Neuronal stem cell (in vitro differentiated cells): ENCODE data around the gene CCDC102A.

ENCODE experiments used
- DNase-seq: peaks from one replicate; pipeline ENCODE4 v3.0.0-alpha.2; 2013; ENCODE audit warnings: low spot score
- H2AFZ ChIP-seq: one replicate; pipeline ENCODE4 v1.6.1; 2013; ENCODE audit warnings: mild to moderate bottlenecking, low read length, inconsistent platforms
- H2AK5ac ChIP-seq: 2 replicates; pipeline ENCODE4 v1.6.1; 2013; ENCODE audit warnings: low read depth, mild to moderate bottlenecking, inconsistent platforms, low read length, moderate library complexity, mixed read lengths
- H2BK120ac ChIP-seq: 2 replicates; pipeline ENCODE4 v1.6.1; 2013; ENCODE audit warnings: low read depth, mild to moderate bottlenecking, inconsistent platforms, low read length, moderate library complexity, mixed read lengths
- H2BK12ac ChIP-seq: one replicate; pipeline ENCODE4 v1.6.1; 2013; ENCODE audit warnings: low read length, inconsistent platforms
- H2BK15ac ChIP-seq: 2 replicates; pipeline ENCODE4 v1.6.1; 2013; ENCODE audit warnings: mild to moderate bottlenecking, low read length, inconsistent platforms, mixed read lengths
- H2BK5ac ChIP-seq: one replicate; pipeline ENCODE4 v1.6.1; 2013; ENCODE audit warnings: inconsistent platforms, mild to moderate bottlenecking, low read length, moderate library complexity
- H3K14ac ChIP-seq: one replicate; pipeline ENCODE4 v1.6.1; 2013; ENCODE audit warnings: low read length, inconsistent platforms
- H3K18ac ChIP-seq: 2 replicates; pipeline ENCODE4 v1.6.1; 2013; ENCODE audit warnings: low read length, inconsistent platforms
- H3K23ac ChIP-seq: 2 replicates; pipeline ENCODE4 v1.6.1; 2013; ENCODE audit warnings: low read depth, mild to moderate bottlenecking, mixed read lengths, low read length, inconsistent platforms; ENCODE audit not compliant: poor library complexity
- H3K27ac ChIP-seq: replicated peaks from 3 replicates; pipeline ENCODE4 v1.5.1; 2013; ENCODE audit warnings: low read length, inconsistent platforms
- H3K27me3 ChIP-seq, 3 experiments: 2 replicates each; pipeline ENCODE4 v1.6.1; 2013; ENCODE audit warnings: low read length in 3 of 3, mild to moderate bottlenecking in 2 of 3, inconsistent platforms in 1 of 3, low read depth in 1 of 3, mixed read lengths in 1 of 3, moderate library complexity in 1 of 3; ENCODE audit not compliant: control insufficient read depth in 3 of 3, insufficient read depth in 3 of 3
- H3K36me3 ChIP-seq, 2 donors: replicated peaks in 1 of 2; 2 replicates each; pipeline ENCODE4 v1.6.1; 2013; ENCODE audit warnings: low read length in 2 of 2; ENCODE audit not compliant: control insufficient read depth in 2 of 2, insufficient read depth in 2 of 2
- H3K4ac ChIP-seq: 2 replicates; pipeline ENCODE4 v1.6.1; 2013; ENCODE audit warnings: inconsistent platforms, mild to moderate bottlenecking, low read length, moderate library complexity
- H3K4me1 ChIP-seq, 2 donors: 1 replicate in 1 of 2; 2 replicates in 1 of 2; pipeline ENCODE4 v1.6.1; 2013; ENCODE audit warnings: low read length in 2 of 2, low read depth in 1 of 2; ENCODE audit not compliant: control insufficient read depth in 2 of 2, insufficient read depth in 1 of 2
- H3K4me2 ChIP-seq: one replicate; pipeline ENCODE4 v1.6.1; 2013; ENCODE audit warnings: mild to moderate bottlenecking, low read length, inconsistent platforms; ENCODE audit not compliant: insufficient read depth, poor library complexity, severe bottlenecking
- H3K4me3 ChIP-seq, 2 donors: 2 replicates each; pipeline ENCODE4 v1.5.1; 2013; ENCODE audit warnings: low read length in 2 of 2, mild to moderate bottlenecking in 2 of 2, inconsistent platforms in 1 of 2, moderate library complexity in 1 of 2
- H3K79me1 ChIP-seq: one replicate; pipeline ENCODE4 v1.6.1; 2013; ENCODE audit warnings: low read depth, mild to moderate bottlenecking, inconsistent platforms, low read length, moderate library complexity
- H3K9ac ChIP-seq: one replicate; pipeline ENCODE4 v1.6.1; 2013; ENCODE audit warnings: mild to moderate bottlenecking, low read depth, low read length, inconsistent platforms; ENCODE audit not compliant: poor library complexity
- H3K9me3 ChIP-seq, 2 donors: replicated peaks in 1 of 2; 2 replicates each; pipeline versions ENCODE3 to v1.6.1; 2013; ENCODE audit warnings: low read length in 2 of 2, mild to moderate bottlenecking in 2 of 2, inconsistent platforms in 1 of 2, low read depth in 1 of 2, mixed read lengths in 1 of 2, moderate library complexity in 1 of 2; ENCODE audit not compliant: control insufficient read depth in 2 of 2, insufficient read depth in 1 of 2
- H4K8ac ChIP-seq: one replicate; pipeline ENCODE4 v1.6.1; 2013; ENCODE audit warnings: low read depth, mild to moderate bottlenecking, inconsistent platforms, low read length, moderate library complexity
- H4K91ac ChIP-seq: one replicate; pipeline ENCODE4 v1.6.1; 2013; ENCODE audit warnings: low read length, low read depth, mild to moderate bottlenecking, inconsistent platforms; ENCODE audit not compliant: poor library complexity
- WGBS, 2 donors: extraction: QIAGEN DNeasy Blood & Tissue Kit; methylation state at CpG; one replicate each; pipeline ENCODE4 v1.1.7; 2013; ENCODE audit warnings: missing lambda C conversion rate in 2 of 2, mixed read lengths in 1 of 2; ENCODE audit not compliant: insufficient read length in 2 of 2, insufficient replicate concordance in 1 of 2; ENCODE audit errors: extremely low coverage in 2 of 2; 5-methylcytosine and 5-hydroxymethylcytosine counted together

The CCDC102A gene

DNA sequence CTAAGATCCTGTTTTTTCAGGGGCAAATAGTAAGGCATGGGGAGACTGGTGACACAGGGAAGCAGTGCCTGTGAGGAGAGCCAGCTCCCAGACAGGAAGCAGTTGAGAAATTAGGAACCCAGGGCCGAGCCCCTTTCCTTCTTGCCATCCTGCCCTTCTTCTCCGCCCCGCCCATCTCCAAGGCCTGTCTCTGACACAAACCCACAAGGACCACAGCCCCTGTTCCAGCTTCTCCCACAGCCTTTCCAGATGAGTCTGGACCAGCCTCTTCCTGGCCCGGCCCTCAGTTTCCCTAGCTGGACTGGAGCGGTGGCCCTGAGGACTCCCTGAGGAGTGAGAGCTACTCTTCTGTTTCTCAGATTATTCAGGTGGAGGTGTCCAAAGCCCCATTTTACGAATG lies 9.9 kb downstream of the CCDC102A start:
- no peak overlapping the region for H4K8ac ChIP-seq
- peak overlapping the region; percentile 38 for H2BK120ac ChIP-seq

GRCh38 chr16:57525761-57526160 lies 10.6 kb downstream of the CCDC102A start:
- Histone ChIP-seq H4K91ac (peak overlapping the region; percentile 81), H3K18ac (no peak overlapping the region), H3K4me3 (no peak overlapping the region), H3K23ac (peak overlapping the region; percentile 27), H3K27ac (no peak overlapping the region), H3K14ac (no peak overlapping the region), H3K4me1 (peaks cover 8% of the 10 kb centered on the region in 2 donors), H2BK120ac (no peak overlapping the region), H3K9ac (no peak overlapping the region), H4K8ac (no peak overlapping the region), H2BK15ac (no peak overlapping the region), H2AFZ (no peak overlapping the region), H2BK5ac (no peak overlapping the region), H3K36me3 (peaks cover 0 to 4% of the 10 kb centered on the region in 2 donors), H2BK12ac (no peak overlapping the region), H3K9me3 (no peaks in the 10 kb centered on the region), H3K4ac (no peak overlapping the region), H3K4me2 (no peak overlapping the region), H3K27me3 (peaks cover 0 to 20% (median 0%) of the 10 kb centered on the region in 3 experiments), H3K79me1 (peaks cover 2% of the 10 kb centered on the region), H2AK5ac (peak overlapping the region; percentile 68)
- WGBS, 2 donors = no CpG with 5 or more reads among the region's 18 CpGs
- no peak for DNase-seq

More for the DNA sequence above, 9.9 kb downstream of the CCDC102A start:
- Histone ChIP-seq H3K9ac (peak overlapping the region; percentile 13), H3K18ac (no peak overlapping the region), H3K23ac (no peak overlapping the region), H2AK5ac (peak overlapping the region; percentile 40), H2BK12ac (no peak overlapping the region), H3K4me1 (peaks cover 8% of the 10 kb centered on the region in 2 donors), H2BK15ac (no peak overlapping the region), H2BK5ac (peak overlapping the region; percentile 47), H2AFZ (no peak overlapping the region), H3K27me3 (peaks cover 0 to 20% (median 0%) of the 10 kb centered on the region in 3 experiments), H3K4me2 (no peak overlapping the region), H3K4me3 (no peak overlapping the region), H3K27ac (no peak overlapping the region), H3K9me3 (no peaks in the 10 kb centered on the region), H3K14ac (no peak overlapping the region), H4K91ac (no peak overlapping the region), H3K36me3 (peaks cover 0 to 4% of the 10 kb centered on the region in 2 donors), H3K4ac (no peak overlapping the region), H3K79me1 (peaks cover 3% of the 10 kb centered on the region)
- WGBS, 2 donors = no CpG with 5 or more reads among the region's 6 CpGs
- DNase-seq = no peak

DNA sequence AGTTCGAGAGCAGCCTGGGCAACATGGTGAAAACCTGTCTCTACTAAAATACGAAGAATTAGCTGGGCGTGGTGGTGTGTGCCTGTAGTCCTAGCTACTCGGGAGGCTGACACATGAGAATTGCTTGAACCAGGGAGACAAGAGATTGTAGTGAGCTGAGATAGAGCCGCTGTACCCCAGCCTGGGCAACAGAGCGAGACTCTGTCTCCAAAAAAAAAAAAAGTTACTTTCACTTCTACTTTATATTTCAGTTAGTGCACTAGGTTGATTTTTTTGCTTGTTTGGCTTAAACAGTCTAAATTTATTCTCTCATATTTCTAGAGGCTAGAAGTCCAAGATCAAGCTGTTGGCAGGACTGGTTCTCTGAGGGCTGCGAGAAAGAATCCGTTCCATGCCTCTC lies 13.4 kb downstream of the CCDC102A start:
- H3K4me3 ChIP-seq = no peak overlapping the region
- no peaks in the 10 kb centered on the region for H3K9me3 ChIP-seq

DNA sequence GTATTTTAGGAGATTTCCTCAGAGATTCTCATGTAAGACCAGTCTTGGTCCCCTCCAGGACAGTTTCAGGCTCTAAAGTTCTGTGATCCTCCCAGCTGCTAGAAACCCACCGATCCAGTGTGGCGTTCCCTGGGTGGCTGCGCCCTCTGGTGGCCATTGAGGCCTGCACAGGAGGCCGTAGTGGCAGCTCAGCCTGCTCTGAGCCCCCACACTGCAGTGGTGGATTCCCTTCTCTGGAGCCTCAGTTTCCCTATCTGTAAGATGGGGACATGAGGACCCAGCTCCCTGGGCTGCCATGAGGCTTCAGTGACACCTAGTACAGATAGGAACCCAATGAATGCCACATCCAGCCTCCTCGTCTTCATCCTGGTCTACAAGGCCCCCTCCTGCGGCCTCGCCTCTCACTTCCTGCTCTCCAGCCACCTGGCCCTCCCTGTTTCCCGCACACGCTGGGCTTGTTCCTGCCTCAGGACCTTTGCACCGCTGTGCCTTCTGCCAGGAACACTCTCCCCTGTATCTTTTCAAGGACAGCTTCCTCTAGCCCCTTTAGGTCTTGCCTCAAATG lies 16.5 kb downstream of the CCDC102A start:
- H3K9me3 ChIP-seq = no peaks in the 10 kb centered on the region
- no peaks in the 10 kb centered on the region for H3K4me1 ChIP-seq
- peak overlapping the region; percentile 82 for H2AK5ac ChIP-seq
- H3K4me2 ChIP-seq = no peak overlapping the region
- H4K8ac ChIP-seq = no peak overlapping the region
- H4K91ac ChIP-seq = no peak overlapping the region
- H2BK120ac ChIP-seq = no peak overlapping the region
- DNase-seq = no peak
- no peak overlapping the region for H2BK12ac ChIP-seq
- no peak overlapping the region for H3K14ac ChIP-seq
- no peak overlapping the region for H2BK5ac ChIP-seq
- no peaks in the 10 kb centered on the region for H3K27me3 ChIP-seq
- H3K18ac ChIP-seq = no peak overlapping the region
- peaks cover 4% of the 10 kb centered on the region for H3K79me1 ChIP-seq
- no peak overlapping the region for H3K9ac ChIP-seq
- no peak overlapping the region for H2AFZ ChIP-seq
- H3K36me3 ChIP-seq = peaks cover 3 to 12% of the 10 kb centered on the region in 2 donors
- H3K4ac ChIP-seq = no peak overlapping the region
- no CpG with 5 or more reads among the region's 10 CpGs for WGBS, 2 donors
- H3K23ac ChIP-seq = no peak overlapping the region
- no peak overlapping the region for H2BK15ac ChIP-seq
- H3K4me3 ChIP-seq = no peak overlapping the region
- H3K27ac ChIP-seq = no peak overlapping the region

More for the DNA sequence above, 13.4 kb downstream of the CCDC102A start:
- H2BK120ac ChIP-seq = no peak overlapping the region
- H2AFZ ChIP-seq = no peak overlapping the region
- DNase-seq = no peak
- H3K18ac ChIP-seq = no peak overlapping the region
- H3K4me1 ChIP-seq = no peaks in the 10 kb centered on the region
- WGBS, 2 donors = no CpG with 5 or more reads among the region's 8 CpGs
- H3K4me2 ChIP-seq = no peak overlapping the region
- no peak overlapping the region for H4K91ac ChIP-seq
- H3K36me3 ChIP-seq = peaks cover under 1 to 6% of the 10 kb centered on the region in 2 donors
- H2AK5ac ChIP-seq = no peak overlapping the region
- no peak overlapping the region for H3K4ac ChIP-seq
- no peak overlapping the region for H3K27ac ChIP-seq
- H3K14ac ChIP-seq = no peak overlapping the region
- H3K23ac ChIP-seq = no peak overlapping the region
- no peak overlapping the region for H4K8ac ChIP-seq
- H3K27me3 ChIP-seq = peaks cover 0 to 1% (median 0%) of the 10 kb centered on the region in 3 experiments
- H3K79me1 ChIP-seq = peaks cover 4% of the 10 kb centered on the region
- H2BK12ac ChIP-seq = no peak overlapping the region
- H2BK5ac ChIP-seq = no peak overlapping the region
- H2BK15ac ChIP-seq = no peak overlapping the region
- H3K9ac ChIP-seq = no peak overlapping the region
